KMS-11 (cell line): ENCODE data around the gene SMIM44.

Source experiments
- H2AFZ ChIP-seq: fragments of 200-600 bp; sonication (generic); 2 replicates; pipeline ENCODE4 v1.6.1; 2016; ENCODE audit warnings: antibody characterized with exemption, mixed run types, low read depth
- H3K27ac ChIP-seq: fragments of 200-600 bp; sonication (generic); 2 replicates; pipeline ENCODE4 v1.6.1; 2016; ENCODE audit warnings: mild to moderate bottlenecking, mixed run types
- H3K27me3 ChIP-seq: fragments of 200-600 bp; sonication (generic); 2 replicates; pipeline ENCODE4 v1.6.1; 2017; ENCODE audit warnings: mild to moderate bottlenecking, low read depth, mixed run types, moderate library complexity; ENCODE audit not compliant: insufficient read depth
- H3K36me3 ChIP-seq: fragments of 200-600 bp; sonication (generic); 2 replicates; pipeline ENCODE4 v1.6.1; 2017; ENCODE audit warnings: mild to moderate bottlenecking, mixed run types; ENCODE audit not compliant: insufficient read depth
- H3K4me1 ChIP-seq: fragments of 200-600 bp; sonication (generic); 2 replicates; pipeline ENCODE4 v1.6.1; 2016; ENCODE audit warnings: mild to moderate bottlenecking, low read depth, mixed run types; ENCODE audit not compliant: poor library complexity, severe bottlenecking
- H3K4me2 ChIP-seq: fragments of 200-600 bp; sonication (generic); 2 replicates; pipeline ENCODE4 v1.7.0; 2016; ENCODE audit warnings: mild to moderate bottlenecking, mixed run types
- H3K4me3 ChIP-seq: fragments of 200-600 bp; sonication (generic); IDR thresholded peaks from 2 replicates; pipeline ENCODE4 v1.6.1; 2017; ENCODE audit warnings: low read depth, low read length, mixed read lengths; ENCODE audit not compliant: insufficient read depth
- H3K79me2 ChIP-seq: fragments of 200-600 bp; sonication (generic); 2 replicates; pipeline ENCODE4 v1.6.1; 2016; ENCODE audit warnings: low read depth, mixed run types; ENCODE audit not compliant: insufficient read depth
- H3K9ac ChIP-seq: fragments of 200-600 bp; sonication (generic); 2 replicates; pipeline ENCODE4 v1.6.1; 2016; ENCODE audit warnings: mild to moderate bottlenecking, mixed run types
- H4K20me1 ChIP-seq: fragments of 200-600 bp; sonication (generic); 2 replicates; pipeline ENCODE4 v1.6.1; 2016; ENCODE audit warnings: mild to moderate bottlenecking, mixed run types; ENCODE audit not compliant: insufficient read depth
- TF ChIP-seq, protein P1 (sequence below): fragments of 200-600 bp; sonication (generic); conservative IDR thresholded peaks from 2 replicates; pipeline ENCODE4 v1.6.1; 2017; ENCODE audit warnings: low read depth, mild to moderate bottlenecking, antibody characterized with exemption, low read length, moderate library complexity, mixed read lengths

Gene SMIM44

DNA sequence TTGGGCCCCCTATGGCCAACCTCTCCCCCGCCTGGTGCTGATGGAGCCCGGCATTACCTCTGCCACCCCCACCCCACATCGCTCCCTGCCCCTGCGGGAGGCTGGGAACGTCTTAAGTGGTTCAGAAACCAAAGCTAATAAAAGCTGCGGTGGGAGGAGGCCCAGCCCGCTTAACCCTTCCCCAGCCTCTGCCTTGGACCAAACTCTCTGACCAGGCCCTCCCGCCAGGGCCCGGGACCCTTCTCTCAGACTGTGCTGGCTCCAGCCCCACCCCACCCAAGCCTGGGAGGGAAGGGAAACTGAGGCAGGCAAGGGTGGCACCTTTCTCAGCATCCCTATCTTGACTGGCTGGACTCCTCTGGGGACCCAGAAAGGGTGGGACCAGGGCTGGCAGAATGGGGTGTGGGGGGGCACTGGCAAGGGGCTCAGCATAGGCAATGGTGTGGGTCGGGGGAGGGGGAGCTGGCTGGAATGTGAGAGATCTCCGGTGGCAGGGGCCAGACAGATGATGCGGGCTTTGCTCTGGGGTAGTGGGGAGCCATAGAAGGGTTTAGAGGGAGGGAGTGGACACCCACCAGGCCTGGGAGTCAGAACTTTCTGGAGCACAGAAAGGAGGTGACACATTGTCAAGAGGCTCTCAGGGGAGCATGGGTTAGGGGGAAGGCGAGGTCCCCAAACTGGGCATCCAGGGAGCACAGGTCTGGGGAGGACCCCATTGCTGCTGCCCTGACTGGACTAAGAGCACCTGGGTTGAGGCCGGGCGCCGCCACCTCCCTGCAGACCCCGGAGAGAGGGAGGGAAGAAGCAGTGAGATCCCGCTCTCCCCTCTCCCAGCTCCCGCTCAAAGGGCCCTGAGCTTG is 24.8 kb downstream of the SMIM44 start:
- Histone ChIP-seq H3K9ac (no peak overlapping the region), H4K20me1 (no peaks in the 10 kb centered on the region), H3K4me1 (peaks cover 44% of the 10 kb centered on the region)

GRCh38 chr19:3457528-3458228 is 25.6 kb downstream of the SMIM44 start:
- Histone ChIP-seq H3K27me3 (no peaks in the 10 kb centered on the region), H4K20me1 (no peaks in the 10 kb centered on the region), H3K27ac (peak overlapping the region; percentile 26), H3K4me2 (peak overlapping the region; percentile 75), H3K4me3 (no peak overlapping the region), H3K79me2 (no peaks in the 10 kb centered on the region), H3K36me3 (no peaks in the 10 kb centered on the region), H2AFZ (no peak overlapping the region), H3K9ac (no peak overlapping the region; the same call in 1 of the 2 replicates), H3K4me1 (peaks cover 44% of the 10 kb centered on the region)
- TF ChIP-seq, protein P1, sequence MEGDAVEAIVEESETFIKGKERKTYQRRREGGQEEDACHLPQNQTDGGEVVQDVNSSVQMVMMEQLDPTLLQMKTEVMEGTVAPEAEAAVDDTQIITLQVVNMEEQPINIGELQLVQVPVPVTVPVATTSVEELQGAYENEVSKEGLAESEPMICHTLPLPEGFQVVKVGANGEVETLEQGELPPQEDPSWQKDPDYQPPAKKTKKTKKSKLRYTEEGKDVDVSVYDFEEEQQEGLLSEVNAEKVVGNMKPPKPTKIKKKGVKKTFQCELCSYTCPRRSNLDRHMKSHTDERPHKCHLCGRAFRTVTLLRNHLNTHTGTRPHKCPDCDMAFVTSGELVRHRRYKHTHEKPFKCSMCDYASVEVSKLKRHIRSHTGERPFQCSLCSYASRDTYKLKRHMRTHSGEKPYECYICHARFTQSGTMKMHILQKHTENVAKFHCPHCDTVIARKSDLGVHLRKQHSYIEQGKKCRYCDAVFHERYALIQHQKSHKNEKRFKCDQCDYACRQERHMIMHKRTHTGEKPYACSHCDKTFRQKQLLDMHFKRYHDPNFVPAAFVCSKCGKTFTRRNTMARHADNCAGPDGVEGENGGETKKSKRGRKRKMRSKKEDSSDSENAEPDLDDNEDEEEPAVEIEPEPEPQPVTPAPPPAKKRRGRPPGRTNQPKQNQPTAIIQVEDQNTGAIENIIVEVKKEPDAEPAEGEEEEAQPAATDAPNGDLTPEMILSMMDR, result no peak

More for the DNA sequence above, 24.8 kb downstream of the SMIM44 start:
- Histone ChIP-seq H3K79me2 (no peaks in the 10 kb centered on the region), H2AFZ (no peak overlapping the region), H3K4me3 (no peak overlapping the region), H3K4me2 (peak overlapping the region; percentile 75), H3K36me3 (no peaks in the 10 kb centered on the region), H3K27ac (peak overlapping the region; percentile 26; the same call in 1 of the 2 replicates), H3K27me3 (no peaks in the 10 kb centered on the region)
- TF ChIP-seq, protein P1, result no peak

DNA sequence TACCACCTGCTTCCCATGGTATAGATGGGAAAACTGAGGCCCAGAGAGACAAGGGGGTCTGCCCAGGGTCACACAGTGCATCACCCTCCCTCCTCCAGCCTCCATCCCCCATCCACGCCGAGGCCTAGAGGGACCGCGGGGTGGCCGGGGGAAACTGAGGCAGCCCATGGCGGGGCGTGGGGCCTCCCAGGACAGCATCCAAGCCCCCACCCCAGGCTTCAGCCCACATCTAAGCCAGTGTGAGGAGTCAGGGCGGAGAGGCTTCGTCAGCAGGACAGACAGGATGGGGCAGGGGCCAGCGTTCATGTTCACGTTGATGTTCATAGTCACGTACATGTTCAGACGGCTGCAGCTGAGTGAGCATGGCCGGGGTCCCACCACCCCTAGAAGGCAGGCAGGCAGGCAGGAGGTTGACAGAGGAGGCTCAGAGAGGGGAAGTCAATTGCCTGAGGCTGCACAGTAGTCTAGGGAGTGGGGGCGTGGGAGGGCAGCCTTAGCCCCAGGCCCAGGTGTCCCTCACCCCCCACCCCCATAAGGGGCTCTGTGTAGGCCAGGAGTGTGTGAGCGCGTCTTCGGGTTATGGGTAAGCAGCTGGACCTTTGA is 26.2 kb downstream of the SMIM44 start:
- Histone ChIP-seq H3K79me2 (no peaks in the 10 kb centered on the region), H4K20me1 (no peaks in the 10 kb centered on the region), H3K4me1 (peaks cover 44% of the 10 kb centered on the region), H2AFZ (no peak overlapping the region), H3K4me3 (no peak overlapping the region), H3K4me2 (peak overlapping the region; percentile 75), H3K9ac (no peak overlapping the region; the same call in 1 of the 2 replicates), H3K27me3 (no peaks in the 10 kb centered on the region), H3K36me3 (no peaks in the 10 kb centered on the region), H3K27ac (peak overlapping the region; percentile 26; the same call in 1 of the 2 replicates)
- TF ChIP-seq, protein P1, result no peak

DNA sequence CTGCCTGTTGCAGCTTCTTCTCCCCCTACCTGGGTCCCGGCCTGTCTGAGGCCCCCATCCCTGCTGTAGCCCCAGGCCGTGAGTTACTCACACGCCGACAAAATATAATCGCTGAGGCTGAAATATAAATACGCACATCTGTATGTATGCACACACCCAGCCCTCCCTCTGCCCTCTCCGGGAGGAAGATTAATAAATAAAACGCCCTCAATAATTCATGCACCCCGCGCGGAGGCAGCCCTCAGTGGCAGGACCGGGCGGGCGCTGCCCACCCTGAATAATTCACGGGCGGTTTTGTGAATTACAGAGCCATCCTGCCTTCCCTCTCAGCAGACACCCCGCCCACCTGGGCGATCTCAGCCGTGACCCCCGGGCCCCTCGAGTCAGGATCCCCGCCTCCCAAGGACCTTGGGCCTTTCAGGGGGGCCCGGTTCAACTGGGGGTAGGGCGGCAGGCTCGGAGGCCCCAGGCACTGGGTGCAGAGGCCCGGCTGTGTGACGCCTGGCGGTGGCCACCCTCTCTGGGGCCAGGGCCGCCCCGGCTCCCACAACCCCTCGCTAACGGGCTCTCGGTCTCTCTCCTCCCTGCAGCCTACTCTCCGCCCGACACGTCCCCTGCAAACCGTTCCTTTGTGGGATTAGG is 27.2 kb downstream of the SMIM44 start:
- H4K20me1 ChIP-seq, result no peaks in the 10 kb centered on the region
- no peaks in the 10 kb centered on the region for H3K36me3 ChIP-seq
- no peak overlapping the region for H3K27ac ChIP-seq
- no peak overlapping the region for H3K9ac ChIP-seq
- peak overlapping the region; percentile 75; the same call in 1 of the 2 replicates for H3K4me2 ChIP-seq
- no peaks in the 10 kb centered on the region for H3K79me2 ChIP-seq
- H3K4me3 ChIP-seq, result no peak overlapping the region
- no peaks in the 10 kb centered on the region for H3K27me3 ChIP-seq
- peaks cover 44% of the 10 kb centered on the region for H3K4me1 ChIP-seq
- no peak overlapping the region for H2AFZ ChIP-seq
- TF ChIP-seq, protein P1, result no peak
